Mononuclear cell (primary cell): Measurements from ENCODE around the gene NTNG1. TPM values are rescaled to one million over a fixed set of nuclear protein-coding genes. Genes with fewer than 3 reads are reported as not detected.
"Not testable (repeated sequence)": the region's sequence is repeated elsewhere in the genome, so short reads cannot be mapped to it uniquely, and the experiment has no call there.

Source experiments
- H3K27me3 ChIP-seq: 2 replicates; pipeline ENCODE4 v1.6.0; 2011; ENCODE audit warnings: low read length, control low read depth; ENCODE audit not compliant: insufficient read depth
- H3K4me1 ChIP-seq: 2 replicates; pipeline ENCODE4 v1.5.1; 2011; ENCODE audit warnings: mild to moderate bottlenecking, low read length, control low read depth; ENCODE audit not compliant: insufficient read depth
- H3K4me3 ChIP-seq: 2 replicates; pipeline ENCODE4 v1.5.1; 2011; ENCODE audit warnings: mild to moderate bottlenecking, low read length, moderate library complexity
- H3K9me3 ChIP-seq: 2 replicates; pipeline ENCODE4 v1.5.1; 2011; ENCODE audit warnings: low read depth, mild to moderate bottlenecking, control low read depth, low read length
- total RNA-seq: library from RNA; depleted of rRNA; stranded (reverse); fragments of >200 nt; gene quantifications from one replicate; pipeline ENCODE4 v1.2.3, GENCODE V29; 2012

Gene NTNG1
- total RNA-seq, 1 donor, result 1.6 TPM

GRCh38 chr1:107162745-107163144 is 21.9 kb downstream of the NTNG1 start:
- H3K4me1 ChIP-seq, result no peaks in the 10 kb centered on the region
- no peak overlapping the region for H3K4me3 ChIP-seq
- no peaks in the 10 kb centered on the region for H3K27me3 ChIP-seq
- H3K9me3 ChIP-seq, result no peaks in the 10 kb centered on the region

DNA sequence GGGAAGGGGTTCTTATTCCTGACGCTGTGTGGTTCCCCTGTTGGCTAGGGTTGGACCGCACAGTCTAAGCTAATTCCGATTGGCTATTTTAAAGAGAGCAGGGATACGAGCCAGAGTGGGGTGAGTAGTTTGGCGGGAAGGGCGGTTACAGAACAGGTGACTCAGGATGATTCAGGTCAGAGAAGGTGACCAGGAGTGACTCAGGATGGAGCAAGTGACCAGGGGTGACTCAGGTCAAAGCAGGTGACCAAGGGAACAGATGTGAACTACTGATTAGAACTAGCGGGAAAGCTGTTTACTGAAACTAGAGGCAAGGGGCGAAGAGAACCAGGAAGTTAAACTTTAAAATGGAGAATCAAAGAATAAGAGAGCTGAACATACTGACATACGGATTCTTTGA is 24.1 kb downstream of the NTNG1 start:
- H3K27me3 ChIP-seq, H3K9me3 ChIP-seq, H3K4me3 ChIP-seq, H3K4me1 ChIP-seq: not testable (repeated sequence)

GRCh38 chr1:107169615-107170014 is 28.8 kb downstream of the NTNG1 start:
- no peaks in the 10 kb centered on the region for H3K9me3 ChIP-seq
- H3K4me3 ChIP-seq, result no peak overlapping the region
- H3K27me3 ChIP-seq, result peaks cover 3% of the 10 kb centered on the region
- H3K4me1 ChIP-seq, result no peaks in the 10 kb centered on the region

- no peaks in the 10 kb centered on the region for H3K9me3 ChIP-seq
- no peak overlapping the region for H3K4me3 ChIP-seq
- H3K4me1 ChIP-seq, result no peaks in the 10 kb centered on the region
- peaks cover 3% of the 10 kb centered on the region for H3K27me3 ChIP-seq
Measured at GRCh38 chr1:107171333-107171732, 30.5 kb downstream of the NTNG1 start.

GRCh38 chr1:107172450-107173170 is 31.8 kb downstream of the NTNG1 start:
- Histone ChIP-seq H3K4me3 (no peak overlapping the region), H3K9me3 (no peaks in the 10 kb centered on the region), H3K4me1 (no peaks in the 10 kb centered on the region), H3K27me3 (peaks cover 3% of the 10 kb centered on the region)

DNA sequence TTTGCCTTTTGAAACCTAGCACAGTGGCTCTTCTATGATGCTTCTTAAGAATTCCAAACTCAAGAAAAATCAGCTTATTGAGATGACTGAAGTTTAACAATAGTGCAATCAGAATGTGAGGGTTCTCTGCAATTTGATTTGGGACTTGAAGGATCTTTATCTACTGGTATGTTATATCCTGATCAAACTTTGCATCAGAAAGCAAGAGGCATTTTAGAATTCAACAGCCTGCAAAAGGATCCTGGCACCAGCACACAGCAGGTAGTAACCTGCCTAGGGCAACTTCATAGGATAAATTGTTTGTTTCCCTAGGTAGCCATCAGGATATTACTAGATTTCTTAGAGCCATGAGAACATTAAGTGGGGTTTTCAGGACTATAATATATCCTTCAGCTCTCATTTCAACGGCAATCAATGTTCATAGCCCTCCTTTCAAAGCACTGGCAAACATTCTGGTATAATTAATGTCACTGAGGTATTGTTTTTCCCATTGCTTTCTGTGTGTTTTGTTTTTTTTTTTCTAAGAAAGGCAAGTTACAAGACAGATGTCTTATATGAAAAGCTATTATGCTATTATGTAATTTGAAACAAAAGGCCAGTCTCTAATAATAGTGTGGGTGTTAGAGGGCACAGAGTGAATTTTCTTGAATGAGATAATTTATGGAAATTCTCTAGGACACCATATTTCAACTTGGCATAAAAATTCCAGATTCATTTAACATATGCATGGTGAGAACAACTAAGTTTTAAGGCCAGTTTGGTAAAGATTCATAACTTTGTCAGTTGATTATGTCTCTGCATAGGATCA is 34.5 kb downstream of the NTNG1 start:
- no peaks in the 10 kb centered on the region for H3K9me3 ChIP-seq
- H3K27me3 ChIP-seq, result peaks cover 3% of the 10 kb centered on the region
- H3K4me1 ChIP-seq, result no peaks in the 10 kb centered on the region
- H3K4me3 ChIP-seq, result no peak overlapping the region

- Histone ChIP-seq H3K9me3 (no peaks in the 10 kb centered on the region), H3K27me3 (no peaks in the 10 kb centered on the region), H3K4me1 (no peaks in the 10 kb centered on the region), H3K4me3 (no peak overlapping the region)
Measured at GRCh38 chr1:107181253-107181969, 40.6 kb downstream of the NTNG1 start.

- H3K27me3 ChIP-seq, result no peaks in the 10 kb centered on the region
- no peaks in the 10 kb centered on the region for H3K4me1 ChIP-seq
- no peaks in the 10 kb centered on the region for H3K9me3 ChIP-seq
- no peak overlapping the region for H3K4me3 ChIP-seq
Measured at GRCh38 chr1:107183011-107183410, 42.2 kb downstream of the NTNG1 start.

DNA sequence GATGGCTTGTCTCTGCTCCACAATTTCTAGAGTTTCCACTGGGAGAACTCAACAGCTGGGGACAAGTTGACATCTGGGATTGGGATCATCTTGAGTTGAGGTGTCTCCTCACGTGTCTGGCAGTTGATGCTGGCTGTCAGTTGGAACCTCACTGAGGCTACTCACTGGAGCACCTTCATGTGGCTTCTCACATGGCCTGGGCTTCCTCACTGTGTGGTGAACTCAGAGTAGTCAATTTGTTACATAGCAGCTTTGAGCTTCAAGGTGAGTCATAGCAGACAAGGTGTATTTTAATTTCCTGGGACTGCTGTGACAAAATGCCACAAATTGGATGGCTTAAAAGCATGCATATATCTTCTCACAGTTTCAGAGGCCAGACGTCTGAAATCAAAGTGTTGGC is 44.0 kb downstream of the NTNG1 start:
- no peak overlapping the region for H3K4me3 ChIP-seq
- H3K9me3 ChIP-seq, result no peaks in the 10 kb centered on the region
- no peaks in the 10 kb centered on the region for H3K27me3 ChIP-seq
- H3K4me1 ChIP-seq, result no peaks in the 10 kb centered on the region

DNA sequence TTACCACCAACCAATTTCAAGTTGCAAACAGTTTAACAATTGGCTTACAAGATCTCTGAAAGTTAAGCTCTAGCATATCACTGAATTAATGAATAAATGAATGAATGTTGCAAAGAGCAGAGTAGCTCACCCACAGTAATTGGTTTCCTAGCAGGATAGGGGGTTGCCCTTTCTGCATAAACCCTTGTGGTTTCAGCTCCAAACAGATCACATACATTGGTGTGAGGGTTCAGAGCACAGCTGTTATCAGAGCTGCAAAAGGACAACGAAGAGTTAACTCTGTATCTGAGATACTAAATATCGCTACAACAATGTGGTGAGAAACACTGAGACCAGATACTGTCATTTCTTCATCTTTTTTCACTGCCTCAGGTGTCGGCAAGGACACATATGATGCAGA is 46.6 kb downstream of the NTNG1 start:
- Histone ChIP-seq H3K9me3 (no peaks in the 10 kb centered on the region), H3K4me1 (no peaks in the 10 kb centered on the region), H3K4me3 (no peak overlapping the region), H3K27me3 (no peaks in the 10 kb centered on the region)

GRCh38 chr1:107188160-107188559 is 47.3 kb downstream of the NTNG1 start:
- Histone ChIP-seq H3K9me3 (no peaks in the 10 kb centered on the region), H3K4me1 (no peaks in the 10 kb centered on the region), H3K27me3 (no peaks in the 10 kb centered on the region), H3K4me3 (no peak overlapping the region)

- Histone ChIP-seq H3K4me3 (no peak overlapping the region), H3K4me1 (no peaks in the 10 kb centered on the region), H3K27me3 (no peaks in the 10 kb centered on the region), H3K9me3 (no peaks in the 10 kb centered on the region)
Measured at GRCh38 chr1:107194380-107194779, 53.5 kb downstream of the NTNG1 start.

GRCh38 chr1:107195476-107195875 is 54.6 kb downstream of the NTNG1 start:
- no peaks in the 10 kb centered on the region for H3K4me1 ChIP-seq
- H3K4me3 ChIP-seq, result no peak overlapping the region
- no peaks in the 10 kb centered on the region for H3K27me3 ChIP-seq

DNA sequence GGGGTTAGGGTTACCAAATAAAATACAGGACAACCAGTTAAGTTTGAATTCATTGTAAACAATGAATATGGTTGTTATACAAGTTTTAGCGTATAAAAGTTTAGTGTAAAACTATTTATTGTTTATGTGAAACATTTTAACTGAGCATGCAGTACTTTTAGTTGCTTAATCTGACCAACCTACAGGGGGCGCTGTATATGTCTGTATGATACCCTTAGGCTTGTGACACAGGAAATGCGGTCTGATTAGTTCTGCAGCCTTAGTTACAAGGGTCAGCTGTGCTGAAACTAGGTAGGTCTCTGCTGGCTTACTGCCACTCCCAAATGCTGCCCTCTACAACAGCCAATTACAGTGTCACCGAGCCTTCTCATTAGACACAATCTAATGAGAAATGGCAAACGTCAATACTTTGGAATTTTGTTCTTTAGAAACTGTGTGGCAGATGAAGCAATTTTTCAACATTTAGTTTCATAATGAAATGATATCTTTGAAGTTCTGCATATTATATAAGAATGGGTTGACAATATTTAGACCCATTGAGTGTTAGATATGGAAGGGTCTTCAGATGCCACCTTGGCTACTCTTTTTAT is 56.2 kb downstream of the NTNG1 start:
- Histone ChIP-seq H3K9me3 (peaks cover 1% of the 10 kb centered on the region), H3K4me1 (no peaks in the 10 kb centered on the region), H3K4me3 (no peak overlapping the region), H3K27me3 (no peaks in the 10 kb centered on the region)

More at GRCh38 chr1:107195476-107195875, 54.6 kb downstream of the NTNG1 start:
- no peaks in the 10 kb centered on the region for H3K9me3 ChIP-seq

DNA sequence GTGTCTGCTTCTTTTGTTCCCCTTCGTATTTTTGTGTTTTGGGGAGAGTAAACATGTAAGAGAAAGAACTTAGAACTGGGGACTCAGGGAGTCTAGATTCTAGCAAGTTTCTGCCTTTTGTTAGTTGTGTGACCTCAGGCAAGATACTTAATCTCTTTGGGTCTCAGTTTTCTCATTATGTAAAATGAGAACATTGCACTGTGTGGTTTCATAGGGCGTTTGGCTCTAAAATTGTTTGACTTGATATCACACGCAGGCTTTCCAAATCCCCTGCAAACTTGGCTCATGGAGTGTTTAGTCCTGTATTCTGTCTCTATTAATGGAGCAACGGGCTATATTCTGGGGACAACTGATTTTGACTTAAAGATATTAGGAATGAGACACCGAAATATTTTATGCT is 57.7 kb downstream of the NTNG1 start:
- no peak overlapping the region for H3K4me3 ChIP-seq
- peaks cover 8% of the 10 kb centered on the region for H3K9me3 ChIP-seq

More for the DNA sequence above, 57.7 kb downstream of the NTNG1 start:
- H3K27me3 ChIP-seq, result no peaks in the 10 kb centered on the region
- no peaks in the 10 kb centered on the region for H3K4me1 ChIP-seq
